Measurements from ENCODE around the gene CANT1. TPM values are rescaled to one million over a fixed set of nuclear protein-coding genes. Genes with fewer than 3 reads are reported as not detected.
A peak's percentile ranks its signal among the peaks of the same experiment; 100 is the strongest.

The CANT1 gene
- total and polyA plus RNA-seq, 2 of the 13 experiments (the other 11 are each of a cell fraction or from before 2014, with no cell fraction given), result 34.1 to 42.1 TPM

DNA sequence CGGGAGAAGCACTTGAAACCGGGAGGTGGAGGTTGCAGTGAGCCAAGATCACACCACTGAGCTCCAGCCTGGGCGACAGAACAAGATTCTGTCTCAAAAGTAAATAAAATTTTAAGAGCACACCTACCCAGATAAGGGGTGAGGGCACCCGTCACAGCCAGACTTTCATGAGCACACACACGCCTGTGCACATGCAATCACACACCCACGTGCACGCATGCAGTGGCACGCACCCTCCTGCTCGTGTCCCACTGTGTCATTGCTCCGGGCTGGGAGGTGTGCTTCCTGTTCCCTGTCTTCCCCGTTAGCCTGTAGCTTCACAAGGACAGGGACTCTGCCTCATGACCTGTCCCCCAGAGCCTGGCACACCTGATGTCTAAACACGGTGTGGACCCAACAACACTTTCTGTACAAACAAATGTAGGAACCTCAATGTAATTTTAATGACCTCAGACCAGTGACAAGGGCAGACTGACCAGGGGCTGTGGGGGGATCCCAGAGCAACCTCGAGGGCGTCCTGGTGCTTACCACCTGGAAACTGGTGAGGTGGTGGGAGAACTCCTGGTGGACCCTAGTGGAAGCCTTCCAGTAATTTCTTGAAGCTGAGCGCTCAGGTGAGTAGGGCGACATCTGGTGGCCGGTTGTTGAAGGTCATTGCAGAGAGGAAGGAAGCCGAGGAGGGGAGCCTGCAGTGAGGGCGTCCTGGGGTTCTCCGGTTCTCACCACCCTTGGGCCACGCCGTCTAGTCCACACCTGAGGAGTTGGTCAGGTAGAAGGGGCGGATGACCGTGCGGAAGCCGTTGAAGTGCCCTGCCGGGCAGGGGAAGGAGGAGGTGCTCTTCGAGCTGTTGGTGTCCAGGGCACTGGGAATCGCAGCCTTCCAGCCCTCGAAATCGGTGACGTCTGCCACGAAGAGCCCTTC is 38.5 kb downstream of the CANT1 start (continued):
- no peak for TF ChIP-seq ZNF546 (CRISPR knock-in tag; conservative IDR thresholded peaks at IDR 0.05)
- no peak for TF ChIP-seq ZNF674 (CRISPR knock-in tag; IDR thresholded peaks at IDR 0.05; ENCODE audit: low read depth)
- no peak for TF ChIP-seq WIZ (CRISPR knock-in tag; IDR thresholded peaks at IDR 0.05)
- no peak for TF ChIP-seq DMTF1 (CRISPR knock-in tag; IDR thresholded peaks at IDR 0.05)
- no peak for TF ChIP-seq PHB2 (IDR thresholded peaks at IDR 0.05; ENCODE audit: partially characterized antibody)
- TF ChIP-seq ZNF263 (CRISPR knock-in tag; IDR thresholded peaks at IDR 0.05), result no peak
- no peak for TF ChIP-seq TCF7L2 (IDR thresholded peaks at IDR 0.05; ENCODE audit: low read depth, low read length)
- TF ChIP-seq ZXDC (CRISPR knock-in tag; IDR thresholded peaks at IDR 0.05), result no peak
- TF ChIP-seq, protein P1, sequence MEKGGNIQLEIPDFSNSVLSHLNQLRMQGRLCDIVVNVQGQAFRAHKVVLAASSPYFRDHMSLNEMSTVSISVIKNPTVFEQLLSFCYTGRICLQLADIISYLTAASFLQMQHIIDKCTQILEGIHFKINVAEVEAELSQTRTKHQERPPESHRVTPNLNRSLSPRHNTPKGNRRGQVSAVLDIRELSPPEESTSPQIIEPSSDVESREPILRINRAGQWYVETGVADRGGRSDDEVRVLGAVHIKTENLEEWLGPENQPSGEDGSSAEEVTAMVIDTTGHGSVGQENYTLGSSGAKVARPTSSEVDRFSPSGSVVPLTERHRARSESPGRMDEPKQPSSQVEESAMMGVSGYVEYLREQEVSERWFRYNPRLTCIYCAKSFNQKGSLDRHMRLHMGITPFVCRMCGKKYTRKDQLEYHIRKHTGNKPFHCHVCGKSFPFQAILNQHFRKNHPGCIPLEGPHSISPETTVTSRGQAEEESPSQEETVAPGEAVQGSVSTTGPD (CRISPR knock-in tag; IDR thresholded peaks at IDR 0.05), result no peak
- TF ChIP-seq CSRNP2 (CRISPR knock-in tag; conservative IDR thresholded peaks at IDR 0.05; ENCODE audit: low read depth), result no peak
- peak; percentile 60; the same call in 1 of the 2 replicates for TF ChIP-seq ESRRA (CRISPR knock-in tag; IDR thresholded peaks at IDR 0.05; ENCODE audit: low read depth)
- no peak for TF ChIP-seq ZNF432 (CRISPR knock-in tag; IDR thresholded peaks at IDR 0.05; ENCODE audit: borderline replicate concordance)
- TF ChIP-seq ZNF605 (CRISPR knock-in tag; IDR thresholded peaks at IDR 0.05), result 0 out of 2 replicates have a peak, but pooled peaks have one; percentile 8
- TF ChIP-seq NFKBIZ (CRISPR knock-in tag; IDR thresholded peaks at IDR 0.05), result no peak
- no peak for TF ChIP-seq CREB1 (IDR thresholded peaks at IDR 0.05)
- no peak for TF ChIP-seq CREB1 (CRISPR knock-in tag; IDR thresholded peaks at IDR 0.05)
- no peak for TF ChIP-seq CEBPB (IDR thresholded peaks at IDR 0.05; ENCODE audit: borderline replicate concordance, low read depth, low read length)
- TF ChIP-seq ZNF274 (CRISPR knock-in tag; IDR thresholded peaks at IDR 0.05), result no peak; the same call in 1 of the 2 replicates
- TF ChIP-seq ZNF703 (CRISPR knock-in tag; IDR thresholded peaks at IDR 0.05; ENCODE audit: borderline replicate concordance), result no peak
- TF ChIP-seq ZNF205 (CRISPR knock-in tag; IDR thresholded peaks at IDR 0.05), result 0 out of 2 replicates have a peak, but pooled peaks have one; percentile 57
- no peak for TF ChIP-seq NFRKB (IDR thresholded peaks at IDR 0.05)
- no peak for TF ChIP-seq SRSF9 (IDR thresholded peaks at IDR 0.05; ENCODE audit: borderline replicate concordance, insufficient read depth, low read depth, low read length, poor library complexity, severe bottlenecking)
- TF ChIP-seq SMARCC2 (IDR thresholded peaks at IDR 0.05), result no peak
